ENCODE results near the gene SEPTIN10.

DNA sequence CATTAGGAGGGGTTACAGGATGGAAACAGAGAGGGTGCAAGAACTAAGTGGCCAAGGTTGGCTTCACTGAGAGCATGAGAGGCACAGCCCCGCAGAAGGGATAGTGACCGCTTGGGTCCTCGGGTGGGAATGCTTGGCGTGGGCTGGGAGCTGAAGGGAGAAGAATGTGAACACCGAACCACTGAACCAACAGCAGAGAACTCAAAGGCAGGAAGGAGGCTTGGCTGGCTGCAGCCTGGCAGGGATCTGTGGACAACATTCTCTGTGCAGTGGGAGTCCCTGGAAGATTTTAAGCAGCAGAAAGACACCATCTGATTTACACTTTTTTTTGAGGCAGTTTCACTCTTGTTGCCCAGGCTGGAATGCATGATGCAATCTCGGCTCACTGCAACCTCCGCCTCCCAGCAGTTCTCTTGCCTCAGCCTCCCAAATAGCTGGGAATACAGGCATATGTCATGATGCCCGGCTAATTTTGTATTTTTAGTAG, 34.3 kb upstream of the SEPTIN10 start:
- TF ChIP-seq, protein P1, sequence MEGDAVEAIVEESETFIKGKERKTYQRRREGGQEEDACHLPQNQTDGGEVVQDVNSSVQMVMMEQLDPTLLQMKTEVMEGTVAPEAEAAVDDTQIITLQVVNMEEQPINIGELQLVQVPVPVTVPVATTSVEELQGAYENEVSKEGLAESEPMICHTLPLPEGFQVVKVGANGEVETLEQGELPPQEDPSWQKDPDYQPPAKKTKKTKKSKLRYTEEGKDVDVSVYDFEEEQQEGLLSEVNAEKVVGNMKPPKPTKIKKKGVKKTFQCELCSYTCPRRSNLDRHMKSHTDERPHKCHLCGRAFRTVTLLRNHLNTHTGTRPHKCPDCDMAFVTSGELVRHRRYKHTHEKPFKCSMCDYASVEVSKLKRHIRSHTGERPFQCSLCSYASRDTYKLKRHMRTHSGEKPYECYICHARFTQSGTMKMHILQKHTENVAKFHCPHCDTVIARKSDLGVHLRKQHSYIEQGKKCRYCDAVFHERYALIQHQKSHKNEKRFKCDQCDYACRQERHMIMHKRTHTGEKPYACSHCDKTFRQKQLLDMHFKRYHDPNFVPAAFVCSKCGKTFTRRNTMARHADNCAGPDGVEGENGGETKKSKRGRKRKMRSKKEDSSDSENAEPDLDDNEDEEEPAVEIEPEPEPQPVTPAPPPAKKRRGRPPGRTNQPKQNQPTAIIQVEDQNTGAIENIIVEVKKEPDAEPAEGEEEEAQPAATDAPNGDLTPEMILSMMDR (IDR thresholded peaks at IDR 0.05), result no peak
- TF ChIP-seq POLR2A (IDR thresholded peaks at IDR 0.05) (no peak), EP300 (IDR thresholded peaks at IDR 0.05) (no peak)

Measured in ovary (tissue), 3 donors.